ENCODE results near the gene NKAIN2.

Gene NKAIN2

GRCh38 chr6:123770247-123770949 lies 33.3 kb upstream of the NKAIN2 start:
- Histone ChIP-seq H3K27ac (no peak overlapping the region), H3K4me3 (no peak overlapping the region), H3K9me3 (no peaks in the 10 kb centered on the region), H3K4me1 (peaks cover 0 to 15% (median 0%) of the 10 kb centered on the region in 4 donors), H3K36me3 (no peaks in the 10 kb centered on the region), H3K27me3 (no peaks in the 10 kb centered on the region)
- intact Hi-C loops (cut with DNase I; ENCODE audit: low total_unique reads) = no loop called here
- TF ChIP-seq CTCF (IDR thresholded peaks at IDR 0.05) = no peak
- no peak for DNase-seq

DNA sequence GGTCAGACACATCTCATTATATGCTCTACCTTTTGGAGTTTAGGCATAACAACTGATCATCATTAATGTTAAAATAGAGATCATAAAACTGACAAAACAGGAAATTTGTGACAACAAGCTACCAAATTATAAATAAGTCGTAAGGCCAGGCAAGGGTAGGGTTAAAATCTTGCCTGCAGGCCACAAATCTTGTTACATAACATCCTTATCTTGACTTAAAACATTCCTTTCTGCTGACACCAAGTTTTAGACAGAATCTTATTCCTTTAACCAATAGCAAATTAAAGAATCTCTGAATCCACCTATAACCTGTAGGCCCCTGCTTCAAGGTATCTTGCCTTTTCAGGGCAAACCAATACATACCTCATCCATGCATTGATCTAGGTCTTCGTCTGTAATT lies 32.5 kb upstream of the NKAIN2 start:
- Histone ChIP-seq H3K36me3 (no peaks in the 10 kb centered on the region), H3K27ac (no peak overlapping the region), H3K4me1 (peaks cover 0 to 15% (median 0%) of the 10 kb centered on the region in 4 donors), H3K4me3 (no peak overlapping the region), H3K9me3 (no peaks in the 10 kb centered on the region), H3K27me3 (no peaks in the 10 kb centered on the region)
- DNase-seq = no peak
- no peak for TF ChIP-seq CTCF (IDR thresholded peaks at IDR 0.05)
- intact Hi-C loops (cut with DNase I; ENCODE audit: low total_unique reads) = no loop called here

GRCh38 chr6:123777563-123777962 lies 26.1 kb upstream of the NKAIN2 start:
- intact Hi-C loops (cut with DNase I; ENCODE audit: low total_unique reads) = no loop called here
- H3K9me3 ChIP-seq = no peaks in the 10 kb centered on the region
- TF ChIP-seq CTCF (IDR thresholded peaks at IDR 0.05) = no peak
- H3K36me3 ChIP-seq = no peaks in the 10 kb centered on the region
- H3K27me3 ChIP-seq = no peaks in the 10 kb centered on the region
- H3K4me1 ChIP-seq = no peaks in the 10 kb centered on the region
- H3K4me3 ChIP-seq = no peak overlapping the region
- DNase-seq = no peak
- H3K27ac ChIP-seq = no peak overlapping the region

DNA sequence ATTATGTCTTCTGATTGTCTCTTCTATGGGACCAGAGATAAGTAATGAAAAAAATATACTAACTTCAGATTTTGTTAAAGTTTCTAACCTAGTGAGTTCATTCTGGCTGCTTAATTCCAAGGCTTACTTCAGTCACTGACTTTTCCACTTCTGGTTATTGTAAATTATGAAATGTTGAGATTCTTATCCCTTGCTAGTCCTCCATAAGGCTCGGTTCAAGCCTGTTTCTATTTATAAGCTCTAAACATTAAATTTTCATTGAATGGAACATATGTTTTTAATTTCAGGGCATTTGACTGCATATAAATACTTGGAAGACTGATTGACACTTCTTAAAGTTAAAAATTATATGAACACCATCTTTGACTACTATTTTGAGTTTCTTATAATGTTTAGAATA lies 23.6 kb upstream of the NKAIN2 start:
- Histone ChIP-seq H3K4me3 (no peak overlapping the region), H3K27ac (no peak overlapping the region), H3K4me1 (no peaks in the 10 kb centered on the region), H3K27me3 (no peaks in the 10 kb centered on the region), H3K9me3 (no peaks in the 10 kb centered on the region), H3K36me3 (no peaks in the 10 kb centered on the region)
- intact Hi-C loops (cut with DNase I; ENCODE audit: low total_unique reads) = no loop called here
- no peak for TF ChIP-seq CTCF (IDR thresholded peaks at IDR 0.05)
- no peak for DNase-seq

DNA sequence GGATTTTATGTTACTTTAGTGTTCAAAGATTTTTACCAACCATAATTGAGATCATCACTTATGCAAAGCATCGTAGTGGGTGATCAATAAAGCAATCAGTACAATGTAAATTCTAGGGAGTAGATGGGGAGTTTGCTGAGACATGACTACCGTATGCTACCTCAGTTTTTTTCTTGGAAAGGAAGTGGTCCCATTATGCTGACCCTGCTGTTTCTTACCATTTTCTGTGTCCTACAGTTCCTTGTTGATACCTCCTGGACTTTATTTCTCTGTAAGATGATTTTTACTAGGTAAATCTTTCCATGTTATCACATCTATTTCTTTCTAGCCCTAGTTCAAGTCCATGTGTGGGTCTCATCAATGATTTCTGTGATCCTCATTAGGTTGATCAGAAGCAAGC lies 19.3 kb upstream of the NKAIN2 start:
- no peaks in the 10 kb centered on the region for H3K9me3 ChIP-seq
- H3K27ac ChIP-seq = no peak overlapping the region
- no peak for TF ChIP-seq CTCF (IDR thresholded peaks at IDR 0.05)
- no peaks in the 10 kb centered on the region for H3K4me1 ChIP-seq
- DNase-seq = no peak
- no peaks in the 10 kb centered on the region for H3K36me3 ChIP-seq
- H3K4me3 ChIP-seq = no peak overlapping the region
- intact Hi-C loops (cut with DNase I; ENCODE audit: low total_unique reads) = no loop called here
- H3K27me3 ChIP-seq = no peaks in the 10 kb centered on the region

DNA sequence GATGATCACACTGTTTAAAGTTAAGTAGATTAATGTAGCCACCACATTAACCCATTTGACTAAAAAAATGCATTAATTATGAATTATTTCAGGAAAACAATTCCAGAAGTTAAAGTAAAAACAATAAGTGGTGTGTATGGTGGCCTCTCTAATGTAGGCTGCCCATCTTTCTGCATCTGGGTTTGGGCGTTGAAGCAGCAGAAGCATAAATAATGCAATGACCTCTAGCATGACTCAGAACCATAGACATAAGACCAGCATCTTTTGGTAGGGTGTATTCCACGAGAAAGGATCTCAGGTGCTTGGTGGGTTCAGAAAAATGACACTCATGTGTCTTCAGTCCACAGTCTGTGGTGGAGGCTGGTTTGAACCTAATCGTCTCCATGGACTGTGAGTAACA lies 18.6 kb upstream of the NKAIN2 start:
- no peaks in the 10 kb centered on the region for H3K36me3 ChIP-seq
- H3K27me3 ChIP-seq = no peaks in the 10 kb centered on the region
- H3K27ac ChIP-seq = no peak overlapping the region
- H3K4me3 ChIP-seq = no peak overlapping the region
- no peak for TF ChIP-seq CTCF (IDR thresholded peaks at IDR 0.05)
- no peaks in the 10 kb centered on the region for H3K9me3 ChIP-seq
- intact Hi-C loops (cut with DNase I; ENCODE audit: low total_unique reads) = no loop called here
- H3K4me1 ChIP-seq = no peaks in the 10 kb centered on the region
- no peak for DNase-seq

Measured in tibial artery (tissue), 4 donors.